Testis (tissue), 3 donors: Measurements from ENCODE around the gene ELFN1. TPM values are rescaled to one million over a fixed set of nuclear protein-coding genes. Genes with fewer than 3 reads are reported as not detected.

Experiments used
- DNase-seq: peaks from one replicate; pipeline ENCODE4 v3.0.0-alpha.2; 2019
- H3K27ac ChIP-seq, 2 donors: fragments of 200-600 bp; sonication (generic); one replicate each; pipeline ENCODE4 v1.5.1; 2019
- H3K27me3 ChIP-seq: fragments of 200-600 bp; sonication (generic); one replicate; pipeline ENCODE4 v1.5.1; 2019
- H3K36me3 ChIP-seq: fragments of 200-600 bp; sonication (generic); one replicate; pipeline ENCODE4 v1.5.1; 2017; ENCODE audit warnings: low read depth; ENCODE audit errors: missing control alignments
- H3K4me1 ChIP-seq: fragments of 200-600 bp; sonication (generic); one replicate; pipeline ENCODE4 v1.5.1; 2019
- H3K4me3 ChIP-seq, 2 donors: fragments of 200-600 bp; sonication (generic); one replicate each; pipeline ENCODE4 v1.5.1; 2017 to 2019
- H3K9me3 ChIP-seq: fragments of 200-600 bp; sonication (generic); one replicate; pipeline ENCODE4 v1.5.1; 2017
- POLR2A ChIP-seq: fragments of 450-650 bp; IDR thresholded peaks from one replicate; pipeline ENCODE4 v1.6.1; 2017; ENCODE audit warnings: antibody characterized with exemption, mild to moderate bottlenecking, moderate library complexity
- WGBS, 2 donors: methylation state at CpG; one replicate each; pipeline ENCODE4 v1.1.5; 2018; 5-methylcytosine and 5-hydroxymethylcytosine counted together
- intact Hi-C: fragments of 100-400 bp; cut with DNase I; formaldehyde crosslinking; loops from one replicate; pipeline ENCODE4 v1.15.1; 2023; ENCODE audit warnings: low total_unique reads
- polyA plus RNA-seq: library from polyadenylated mRNA; stranded (reverse); fragments of 350-450 nt; fragmentation: Illumina TruSeq; extraction: RNeasy Lipid Tissue Mini Kit (QIAGEN cat#74804); gene quantifications from one replicate; pipeline ENCODE4 v1.2.3, GENCODE V29; 2014; ENCODE audit warnings: low read depth, low replicate concordance; ENCODE audit not compliant: insufficient read depth
- total RNA-seq, 2 donors: library from RNA; depleted of rRNA; stranded (reverse); fragments of >200 nt; gene quantifications; one replicate each; pipeline ENCODE4 v1.2.3, GENCODE V29; 2016
- TF ChIP-seq, protein P1 (sequence below), 3 experiments: fragments of 450-650 bp in 2 of 3; fragments of 200-600 bp in 1 of 3; sonication (generic) in 1 of 3; IDR thresholded peaks; one replicate each; pipeline ENCODE4 v1.5.1; 2016 to 2019; ENCODE audit warnings: antibody characterized with exemption in 3 of 3, mild to moderate bottlenecking in 2 of 3, moderate library complexity in 1 of 3

ELFN1 gene
- total and polyA plus RNA-seq, 3 donors from 2014 or later: 2.3 to 3.2 (median 2.8) TPM

DNA sequence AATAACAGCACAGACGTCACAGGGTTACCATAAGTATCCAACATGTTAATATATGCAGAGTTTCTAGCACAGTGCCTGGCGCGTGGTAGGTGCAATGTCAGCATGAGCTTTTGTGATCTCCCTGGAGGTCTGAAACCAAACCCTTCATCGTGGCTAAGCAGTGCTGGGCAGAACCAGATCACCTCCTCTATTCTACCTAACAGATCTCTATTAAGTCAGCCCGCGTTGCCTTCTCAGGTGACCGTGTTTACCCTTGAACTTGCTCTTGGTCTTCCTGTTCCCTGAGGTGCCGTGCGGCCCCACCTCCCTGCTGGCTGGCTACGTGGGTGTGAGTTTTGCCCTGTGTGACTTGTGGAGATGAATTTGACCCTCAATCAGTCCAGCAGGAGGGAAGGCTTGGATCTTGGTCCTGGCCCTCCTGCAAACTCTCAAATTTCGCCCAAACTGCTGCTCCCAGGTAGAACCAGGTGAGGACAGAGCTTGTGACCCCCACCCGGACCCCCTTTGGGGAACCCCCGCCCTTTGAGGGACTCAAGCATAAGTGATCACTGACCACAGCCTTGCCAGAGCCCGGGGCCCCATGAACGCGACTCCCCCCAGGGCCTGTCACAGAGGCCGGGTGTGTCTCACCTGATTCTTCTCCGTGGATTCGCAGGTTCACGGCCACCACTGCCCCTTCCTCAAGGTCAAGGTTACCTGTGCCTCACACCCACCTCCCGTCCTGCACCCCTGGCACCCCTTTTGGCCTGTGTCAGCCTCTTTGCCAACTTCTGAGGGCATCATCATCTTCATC, 54.2 kb downstream of the ELFN1 start:
- H3K27ac ChIP-seq: no peak overlapping the region
- no peaks in the 10 kb centered on the region for H3K9me3 ChIP-seq
- TF ChIP-seq POLR2A: no peak
- TF ChIP-seq, protein P1, sequence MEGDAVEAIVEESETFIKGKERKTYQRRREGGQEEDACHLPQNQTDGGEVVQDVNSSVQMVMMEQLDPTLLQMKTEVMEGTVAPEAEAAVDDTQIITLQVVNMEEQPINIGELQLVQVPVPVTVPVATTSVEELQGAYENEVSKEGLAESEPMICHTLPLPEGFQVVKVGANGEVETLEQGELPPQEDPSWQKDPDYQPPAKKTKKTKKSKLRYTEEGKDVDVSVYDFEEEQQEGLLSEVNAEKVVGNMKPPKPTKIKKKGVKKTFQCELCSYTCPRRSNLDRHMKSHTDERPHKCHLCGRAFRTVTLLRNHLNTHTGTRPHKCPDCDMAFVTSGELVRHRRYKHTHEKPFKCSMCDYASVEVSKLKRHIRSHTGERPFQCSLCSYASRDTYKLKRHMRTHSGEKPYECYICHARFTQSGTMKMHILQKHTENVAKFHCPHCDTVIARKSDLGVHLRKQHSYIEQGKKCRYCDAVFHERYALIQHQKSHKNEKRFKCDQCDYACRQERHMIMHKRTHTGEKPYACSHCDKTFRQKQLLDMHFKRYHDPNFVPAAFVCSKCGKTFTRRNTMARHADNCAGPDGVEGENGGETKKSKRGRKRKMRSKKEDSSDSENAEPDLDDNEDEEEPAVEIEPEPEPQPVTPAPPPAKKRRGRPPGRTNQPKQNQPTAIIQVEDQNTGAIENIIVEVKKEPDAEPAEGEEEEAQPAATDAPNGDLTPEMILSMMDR (IDR thresholded peaks at IDR 0.05): no peak
- no peaks in the 10 kb centered on the region for H3K36me3 ChIP-seq
- WGBS, 2 donors: 88 to 92% methylated on average over 18 to 21 of the region's 21 CpGs
- intact Hi-C loops: no loop called here
- H3K27me3 ChIP-seq: no peaks in the 10 kb centered on the region
- no peak overlapping the region for H3K4me3 ChIP-seq
- no peaks in the 10 kb centered on the region for H3K4me1 ChIP-seq
- no peak for DNase-seq

DNA sequence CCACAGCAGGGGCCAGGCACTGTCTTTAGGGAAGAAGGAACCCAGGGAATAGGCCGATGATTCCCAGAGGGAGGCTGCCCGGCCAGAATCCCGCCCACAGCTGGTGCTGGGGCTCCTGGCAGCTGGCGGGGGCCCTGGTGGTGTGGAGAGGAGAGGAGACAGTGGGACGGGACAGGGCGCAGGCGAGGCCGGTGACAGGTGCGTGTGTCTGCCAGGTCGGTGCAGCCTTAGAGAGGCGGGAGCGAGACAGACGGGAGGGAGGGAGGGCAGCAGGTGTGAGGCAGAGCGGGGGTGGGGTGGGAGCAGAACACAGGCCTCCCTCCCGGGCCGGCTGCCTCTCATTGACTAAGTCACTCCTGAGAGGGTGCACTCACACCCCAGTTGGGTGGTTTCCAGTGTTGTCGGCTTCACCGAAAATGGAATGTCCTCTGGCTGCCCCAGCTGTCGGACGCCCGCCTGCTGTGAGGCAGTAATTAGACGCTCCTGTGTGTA, 55.2 kb downstream of the ELFN1 start:
- Histone ChIP-seq H3K9me3 (no peaks in the 10 kb centered on the region), H3K4me3 (no peak overlapping the region), H3K36me3 (no peaks in the 10 kb centered on the region), H3K4me1 (no peaks in the 10 kb centered on the region), H3K27ac (no peak overlapping the region), H3K27me3 (no peaks in the 10 kb centered on the region)
- 62 to 64% methylated on average over 22 of the region's 22 CpGs for WGBS, 2 donors
- TF ChIP-seq, protein P1 (IDR thresholded peaks at IDR 0.05): no peak
- no peak for TF ChIP-seq POLR2A
- no peak for DNase-seq
- intact Hi-C loops: no loop called here

DNA sequence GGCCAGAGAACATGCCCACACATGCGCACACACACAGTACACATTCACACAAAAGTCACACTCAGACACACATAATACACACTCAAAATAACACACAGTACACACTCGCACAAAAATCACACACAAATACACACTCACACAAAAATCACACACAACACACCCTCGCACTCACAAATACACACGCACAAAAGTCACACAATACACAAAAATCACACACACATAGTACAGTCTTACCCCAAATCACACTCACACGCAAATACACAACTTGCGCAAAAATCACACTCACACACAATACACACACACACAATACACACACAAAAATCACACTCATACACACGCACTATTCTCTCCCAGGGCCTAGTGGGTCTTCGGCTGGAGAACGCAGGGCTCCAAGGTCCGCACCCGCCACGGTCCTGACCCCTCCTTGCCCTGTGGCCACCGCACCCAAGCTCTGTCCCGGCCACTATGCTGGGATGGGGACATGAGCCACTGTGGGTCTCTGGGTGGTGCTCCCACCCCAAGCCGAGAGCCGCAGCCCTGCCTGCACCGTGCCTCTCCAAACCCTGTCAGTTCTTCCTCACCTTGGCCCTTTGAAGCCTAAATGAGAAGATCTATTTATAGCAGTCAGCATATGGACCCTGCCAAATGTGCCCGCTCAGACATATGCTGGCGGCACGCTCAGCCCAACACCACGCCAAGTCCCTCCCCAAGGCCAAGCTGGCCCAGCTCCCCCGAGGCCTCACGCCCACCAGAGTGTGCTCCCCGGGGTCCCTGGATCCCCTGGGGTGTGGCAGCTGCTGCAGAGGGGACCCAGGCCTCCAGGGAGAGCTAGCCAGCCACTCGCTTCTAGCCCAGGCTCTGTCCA, 55.9 kb downstream of the ELFN1 start:
- DNase-seq: no peak
- Histone ChIP-seq H3K4me3 (no peak overlapping the region), H3K27ac (no peak overlapping the region), H3K9me3 (no peaks in the 10 kb centered on the region), H3K27me3 (no peaks in the 10 kb centered on the region), H3K36me3 (no peaks in the 10 kb centered on the region), H3K4me1 (no peaks in the 10 kb centered on the region)
- intact Hi-C loops: no loop called here
- 84 to 86% methylated on average over 17 to 22 of the region's 25 CpGs for WGBS, 2 donors
- no peak for TF ChIP-seq POLR2A
- TF ChIP-seq, protein P1 (IDR thresholded peaks at IDR 0.05): no peak

DNA sequence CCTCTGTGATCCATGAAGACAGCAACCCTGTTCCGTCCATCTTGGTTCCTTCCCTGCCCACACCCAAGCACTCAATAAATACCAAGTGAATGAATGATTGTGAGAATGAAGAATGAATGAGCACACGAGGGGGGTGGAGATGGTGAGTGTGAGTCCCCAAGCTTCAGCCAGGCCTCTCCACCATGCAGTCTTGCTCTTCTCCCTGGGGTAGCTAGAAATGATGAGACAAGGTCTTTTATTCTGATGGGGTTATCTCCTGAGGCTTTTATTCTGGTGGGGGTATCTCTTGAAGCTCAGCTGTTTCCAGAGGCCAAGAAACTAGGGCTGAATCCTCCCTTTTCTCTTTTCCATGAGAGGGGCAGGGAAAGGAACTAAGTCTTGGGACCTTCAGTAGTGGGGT, 57.0 kb downstream of the ELFN1 start:
- no peak for DNase-seq
- WGBS, 2 donors: 89 to 98% methylated on average over 2 of the region's 2 CpGs
- Histone ChIP-seq H3K4me3 (no peak overlapping the region), H3K27ac (no peak overlapping the region), H3K27me3 (no peaks in the 10 kb centered on the region), H3K36me3 (no peaks in the 10 kb centered on the region), H3K9me3 (no peaks in the 10 kb centered on the region), H3K4me1 (no peaks in the 10 kb centered on the region)
- no peak for TF ChIP-seq POLR2A
- TF ChIP-seq, protein P1 (IDR thresholded peaks at IDR 0.05): no peak
- intact Hi-C loops: no loop called here
